Measurements from ENCODE around the gene TOMM70.
A peak's percentile ranks its signal among the peaks of the same experiment; 100 is the strongest.
"Not testable (repeated sequence)": the region's sequence is repeated elsewhere in the genome, so short reads cannot be mapped to it uniquely, and the experiment has no call there.

TOMM70 gene

DNA sequence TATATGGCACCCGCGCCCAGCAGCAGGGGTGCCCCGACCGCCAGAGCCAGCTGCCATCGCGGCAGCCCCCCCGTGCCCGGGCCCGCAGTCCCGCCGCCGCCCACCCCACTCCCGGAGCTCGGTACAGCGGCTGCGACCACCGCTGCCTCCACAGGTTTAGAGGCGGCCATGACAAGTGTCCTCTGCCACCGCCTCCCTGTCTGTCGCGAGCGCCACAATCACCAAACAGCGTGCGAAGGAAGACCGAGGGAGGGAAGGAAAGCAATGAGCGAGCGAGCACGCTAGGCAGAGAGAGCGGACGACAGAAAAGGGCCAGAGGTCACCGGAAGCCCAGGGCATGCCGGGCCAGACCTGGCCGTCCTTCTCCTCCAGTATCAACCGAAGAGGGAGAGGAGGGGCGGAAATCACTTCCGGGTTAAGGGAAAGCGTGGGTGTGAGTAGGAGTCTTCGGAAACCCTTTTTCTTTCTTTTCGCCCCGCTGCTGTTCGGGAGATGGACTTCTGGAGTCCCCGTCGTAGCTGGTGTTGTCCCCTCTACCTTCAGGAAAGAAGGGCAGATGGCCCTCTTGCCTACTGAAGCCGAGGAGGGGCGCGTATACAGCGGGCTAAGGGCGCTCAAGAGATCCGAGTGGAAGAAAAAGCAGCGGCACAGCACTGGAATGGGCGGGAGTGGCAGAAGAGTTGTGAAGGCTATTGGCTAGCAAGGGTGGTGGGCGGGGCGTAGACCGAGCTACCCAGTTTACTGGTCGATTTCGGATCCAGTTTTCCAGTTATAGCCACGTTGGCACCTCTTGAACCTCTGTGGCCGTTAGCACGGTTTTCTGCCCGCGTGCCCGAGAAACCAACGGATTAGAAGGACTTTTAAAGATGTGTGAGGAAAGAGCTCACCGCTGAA, at the start of gene TOMM70, which contains the start of gene LNP1:
TSS of gene TOMM70 (minus strand) at position 310 of the 894 bp plus-strand sequence. CDS start at position 170, 140 bp downstream.
TSS of gene LNP1 (plus strand) at position 760 of the 894 bp plus-strand sequence. CDS start 28,191 bp downstream, outside the sequence.
- no peaks in the 10 kb centered on the region for H3K9me3 Mint-ChIP-seq
- H3K27ac Mint-ChIP-seq = peak within 1 kb of the TSS; percentile 99
- no peaks in the 10 kb centered on the region for H3K27me3 Mint-ChIP-seq
- peak within 1 kb of the TSS; percentile 94 to 95 for H3K4me3 Mint-ChIP-seq
- ATAC-seq (peak; percentile 92), DNase-seq (peak; percentile 92 to 95)
- H3K4me1 Mint-ChIP-seq = peaks cover 64% of the 10 kb centered on the region

- DNase-seq = no peak
- H3K4me3 Mint-ChIP-seq = no peak overlapping the region
- H3K9me3 Mint-ChIP-seq = no peaks in the 10 kb centered on the region
- H3K27me3 Mint-ChIP-seq = no peaks in the 10 kb centered on the region
- no peak overlapping the region for H3K27ac Mint-ChIP-seq
- ATAC-seq = no peak
- no peaks in the 10 kb centered on the region for H3K4me1 Mint-ChIP-seq
These were observed 48.3 kb upstream of the TOMM70 start for GRCh38 chr3:100449214-100449613.

DNA sequence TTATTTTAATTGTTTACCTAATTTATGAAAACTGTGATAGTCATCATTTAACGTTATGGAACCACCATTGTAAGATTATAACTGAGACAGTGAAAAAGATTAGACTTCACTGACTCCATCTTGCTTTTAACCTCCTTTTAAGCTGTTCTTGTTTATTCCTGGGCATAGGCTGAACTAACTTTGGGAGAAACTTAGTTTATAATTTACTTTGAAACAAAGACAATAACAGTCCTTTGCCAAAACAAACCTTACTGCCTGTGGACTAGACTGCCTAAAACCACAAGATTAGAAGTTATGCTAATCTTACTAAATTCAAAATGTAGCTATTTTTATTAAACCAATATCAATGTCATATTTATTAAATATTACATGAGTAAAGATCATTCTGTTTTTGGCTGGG, 47.2 kb upstream of the TOMM70 start:
- H3K4me1 Mint-ChIP-seq = no peaks in the 10 kb centered on the region
- ATAC-seq (no peak), DNase-seq (no peak)
- no peak overlapping the region for H3K4me3 Mint-ChIP-seq
- H3K27me3 Mint-ChIP-seq = no peaks in the 10 kb centered on the region
- H3K27ac Mint-ChIP-seq = no peak overlapping the region
- peaks cover 0 to under 1% of the 10 kb centered on the region in 2 donors for H3K9me3 Mint-ChIP-seq

DNA sequence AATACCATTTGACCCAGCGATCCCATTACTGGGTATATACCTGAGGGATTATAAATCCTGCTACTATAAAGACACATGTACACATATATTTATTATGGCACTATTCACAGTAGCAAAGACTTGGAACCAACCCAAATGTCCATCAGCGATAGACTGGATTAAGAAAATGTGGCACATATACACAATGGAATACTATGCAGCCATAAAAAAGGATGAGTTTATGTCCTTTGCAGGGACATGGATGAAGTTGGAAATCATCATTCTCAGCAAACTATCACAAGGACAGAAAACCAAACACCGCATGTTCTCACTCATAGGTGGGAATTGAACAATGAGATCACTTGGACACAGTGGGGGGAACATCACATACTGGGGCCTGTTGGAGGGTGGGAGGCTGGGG, 46.2 kb upstream of the TOMM70 start:
- H3K9me3 Mint-ChIP-seq, ATAC-seq, H3K4me3 Mint-ChIP-seq: not testable (repeated sequence)

DNA sequence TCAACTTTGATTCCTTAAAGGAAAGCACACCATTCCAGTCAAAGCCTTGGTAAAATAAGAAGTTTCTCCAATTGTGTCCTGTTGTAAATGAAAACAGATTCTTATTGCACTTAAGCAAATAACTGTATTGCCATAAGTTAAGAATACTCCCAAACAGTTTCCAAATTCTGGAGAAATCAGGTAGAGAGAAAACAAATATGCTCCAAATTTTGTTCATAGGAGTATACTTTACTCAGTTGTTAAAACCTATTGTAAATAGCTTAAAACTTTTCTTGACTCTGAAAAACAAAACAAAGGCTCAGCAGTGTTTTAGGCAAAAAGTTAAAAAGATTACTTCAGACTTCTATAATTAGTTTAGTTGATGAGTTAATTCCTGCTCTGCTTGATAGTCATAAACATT, 42.8 kb upstream of the TOMM70 start:
- no peaks in the 10 kb centered on the region for H3K27me3 Mint-ChIP-seq
- ATAC-seq (no peak), DNase-seq (no peak)
- H3K4me1 Mint-ChIP-seq = peaks cover 9% of the 10 kb centered on the region
- peaks cover 0 to 5% of the 10 kb centered on the region in 2 donors for H3K9me3 Mint-ChIP-seq
- no peak overlapping the region for H3K4me3 Mint-ChIP-seq
- H3K27ac Mint-ChIP-seq = no peak overlapping the region

More for the DNA sequence above, 46.2 kb upstream of the TOMM70 start:
- DNase-seq, H3K4me1 Mint-ChIP-seq, H3K27ac Mint-ChIP-seq, H3K27me3 Mint-ChIP-seq: not testable (repeated sequence)

GRCh38 chr3:100440895-100441294, 40.0 kb upstream of the TOMM70 start:
- H3K9me3 Mint-ChIP-seq = peaks cover 0 to 5% of the 10 kb centered on the region in 2 donors
- peak overlapping the region in 1 of 2 donors; percentile 67 for H3K27ac Mint-ChIP-seq
- ATAC-seq (peak; percentile 59), DNase-seq (peak in 1 of 2 donors; percentile 9)
- H3K4me1 Mint-ChIP-seq = peaks cover 9% of the 10 kb centered on the region
- H3K27me3 Mint-ChIP-seq = no peaks in the 10 kb centered on the region
- H3K4me3 Mint-ChIP-seq = peak overlapping the region; percentile 22 to 26

DNA sequence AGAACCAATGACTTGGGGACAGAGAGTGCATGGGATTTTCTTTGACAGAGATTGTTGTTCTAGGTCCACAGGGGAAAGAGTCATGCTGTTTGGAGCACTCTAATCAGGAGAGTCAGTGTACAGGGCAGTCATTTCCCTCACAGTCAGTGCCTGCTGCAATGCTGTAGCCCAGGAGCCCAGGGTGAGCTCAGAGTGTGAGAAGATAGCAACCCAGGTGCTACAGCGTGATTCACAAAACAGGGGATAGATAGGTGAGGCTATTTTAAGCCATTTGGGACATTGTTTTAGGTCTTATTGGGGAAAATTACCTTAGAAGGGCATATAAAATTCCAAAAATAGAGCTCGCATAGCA, 37.7 kb upstream of the TOMM70 start:
- H3K27me3 Mint-ChIP-seq = no peaks in the 10 kb centered on the region
- peaks cover 9% of the 10 kb centered on the region for H3K4me1 Mint-ChIP-seq
- no peak overlapping the region for H3K4me3 Mint-ChIP-seq
- peaks cover 0 to 5% of the 10 kb centered on the region in 2 donors for H3K9me3 Mint-ChIP-seq
- DNase-seq (no peak), ATAC-seq (no peak)
- no peak overlapping the region for H3K27ac Mint-ChIP-seq

DNA sequence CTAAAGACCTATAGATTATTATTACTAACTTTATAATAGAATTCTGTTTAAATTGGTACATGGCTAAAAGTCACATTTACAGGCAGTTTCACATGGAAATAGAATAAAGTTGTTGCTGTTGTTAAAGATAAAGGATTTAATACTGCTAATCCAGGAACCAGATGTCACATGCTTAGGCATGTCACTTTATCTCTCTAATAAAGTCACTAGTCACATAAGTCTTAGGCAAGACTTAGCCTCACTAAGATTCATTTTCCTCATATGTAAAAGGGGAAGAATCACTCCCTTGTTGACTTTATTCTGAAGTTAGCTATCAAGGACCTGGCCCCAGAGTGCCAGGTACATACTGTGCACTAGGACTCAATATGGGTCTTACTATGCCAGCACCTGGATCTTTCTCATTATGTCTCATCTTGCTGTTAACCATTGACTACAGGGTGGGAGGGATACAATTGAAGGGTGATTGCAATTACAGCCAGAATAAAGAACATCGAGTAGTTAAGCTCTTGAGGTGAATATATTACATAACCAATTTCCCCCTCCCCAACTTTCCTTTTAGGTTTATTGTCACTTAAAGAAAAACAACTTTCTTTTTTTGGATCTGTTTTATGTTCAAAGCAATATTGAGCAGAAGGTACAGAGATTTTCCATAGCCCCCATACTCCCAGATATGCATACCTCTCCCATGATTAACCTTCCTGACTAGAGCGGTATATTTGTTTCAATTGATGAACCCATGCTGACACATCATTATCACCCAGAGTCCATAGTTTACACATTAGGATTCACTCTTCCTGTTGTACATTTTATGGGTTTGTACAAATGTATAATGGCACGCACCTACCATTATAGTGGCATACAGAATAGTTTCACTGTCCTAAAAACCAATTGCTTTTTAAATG, 37.1 kb upstream of the TOMM70 start:
- DNase-seq = no peak
- H3K4me1 Mint-ChIP-seq = peaks cover 9% of the 10 kb centered on the region
- no peak overlapping the region for H3K4me3 Mint-ChIP-seq
- ATAC-seq = no peak
- H3K9me3 Mint-ChIP-seq = peaks cover 0 to 4% of the 10 kb centered on the region in 2 donors
- no peaks in the 10 kb centered on the region for H3K27me3 Mint-ChIP-seq
- H3K27ac Mint-ChIP-seq = no peak overlapping the region

GRCh38 chr3:100436951-100437350, 36.1 kb upstream of the TOMM70 start:
- Mint-ChIP-seq H3K4me3 (no peak overlapping the region), H3K27me3 (no peaks in the 10 kb centered on the region)
- no peak for ATAC-seq

DNA sequence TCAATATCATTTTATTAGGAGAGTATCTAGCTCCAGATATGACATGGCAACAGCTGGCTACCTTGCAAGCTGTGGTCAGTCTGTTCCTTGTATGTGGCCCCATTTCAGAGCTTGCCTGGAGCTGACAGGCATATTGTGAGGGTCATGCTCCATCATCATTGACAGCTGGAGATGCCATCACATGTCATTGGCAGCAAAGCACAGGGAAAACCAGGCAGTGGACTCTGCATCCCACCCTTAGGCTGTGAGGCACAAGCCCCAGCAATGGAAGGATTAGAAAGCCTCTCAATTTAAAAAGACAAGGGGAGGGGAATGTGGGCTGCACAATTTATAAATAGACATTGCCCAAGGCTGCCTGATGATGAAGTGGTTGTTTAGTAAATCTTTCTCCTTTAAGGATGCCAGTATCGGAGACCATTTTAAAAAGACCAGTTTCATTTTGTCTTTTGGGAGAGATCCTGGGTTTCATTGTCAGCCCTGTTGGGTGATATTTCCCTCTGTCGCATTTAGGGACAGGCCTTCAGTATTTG, 28.4 kb upstream of the TOMM70 start:
- Mint-ChIP-seq H3K9me3 (no peaks in the 10 kb centered on the region), H3K27ac (no peak overlapping the region), H3K4me1 (no peaks in the 10 kb centered on the region), H3K27me3 (peaks cover 8% of the 10 kb centered on the region), H3K4me3 (no peak overlapping the region)
- no peak for ATAC-seq
- DNase-seq = no peak

More at GRCh38 chr3:100436951-100437350, 36.1 kb upstream of the TOMM70 start:
- DNase-seq = no peak
- Mint-ChIP-seq H3K4me1 (peaks cover 9% of the 10 kb centered on the region), H3K27ac (no peak overlapping the region), H3K9me3 (no peaks in the 10 kb centered on the region)

DNA sequence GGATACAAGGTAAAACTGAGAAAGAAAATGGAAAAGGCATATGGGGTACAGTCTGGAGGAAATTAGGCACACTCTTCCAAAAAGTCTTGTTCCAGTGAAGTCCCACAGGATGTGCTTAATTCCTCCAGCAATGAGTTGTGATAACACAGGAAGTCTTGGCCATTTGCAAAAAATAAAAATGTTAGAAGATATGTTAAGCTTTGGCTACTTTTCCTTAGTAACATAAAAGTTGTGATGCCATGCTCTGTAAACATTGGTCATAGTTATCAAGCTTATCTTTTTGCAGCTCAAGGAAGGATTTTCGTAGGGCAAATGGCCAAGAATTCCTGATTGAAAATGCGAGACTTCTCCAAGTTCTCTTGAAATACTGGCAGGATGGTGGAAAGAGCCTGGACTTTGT, 26.8 kb upstream of the TOMM70 start:
- H3K27me3 Mint-ChIP-seq = peaks cover 8% of the 10 kb centered on the region
- no peaks in the 10 kb centered on the region for H3K4me1 Mint-ChIP-seq
- DNase-seq (no peak), ATAC-seq (no peak)
- H3K4me3 Mint-ChIP-seq = no peak overlapping the region
- no peaks in the 10 kb centered on the region for H3K9me3 Mint-ChIP-seq
- no peak overlapping the region for H3K27ac Mint-ChIP-seq

- Mint-ChIP-seq H3K9me3 (no peaks in the 10 kb centered on the region), H3K4me1 (no peaks in the 10 kb centered on the region), H3K27me3 (peaks cover 8% of the 10 kb centered on the region), H3K4me3 (no peak overlapping the region), H3K27ac (no peak overlapping the region)
- ATAC-seq (no peak), DNase-seq (no peak)
These were observed 25.3 kb upstream of the TOMM70 start for GRCh38 chr3:100426067-100426682.

DNA sequence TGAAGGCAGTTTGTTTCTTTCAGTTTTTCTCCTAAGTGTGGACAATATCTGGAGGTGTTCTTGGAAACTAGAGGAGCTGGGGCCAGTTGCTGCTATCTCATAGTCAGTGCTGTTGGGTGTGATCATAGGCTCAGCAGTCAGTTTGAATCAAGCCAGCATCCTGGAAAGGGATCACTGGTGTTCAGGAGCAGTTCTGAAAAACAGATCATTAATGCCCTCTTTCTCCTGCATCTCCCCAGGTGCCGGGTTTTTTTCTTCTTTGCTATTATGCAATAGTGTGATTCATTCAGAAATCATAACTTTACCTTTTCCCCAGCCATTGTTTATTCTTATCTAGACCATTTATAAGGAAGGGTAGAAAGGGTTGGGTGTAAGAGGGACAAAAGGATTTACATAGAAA, 24.4 kb upstream of the TOMM70 start:
- H3K27me3 Mint-ChIP-seq = peaks cover 8% of the 10 kb centered on the region
- DNase-seq (no peak), ATAC-seq (no peak)
- no peaks in the 10 kb centered on the region for H3K4me1 Mint-ChIP-seq
- H3K4me3 Mint-ChIP-seq = no peak overlapping the region
- no peaks in the 10 kb centered on the region for H3K9me3 Mint-ChIP-seq
- H3K27ac Mint-ChIP-seq = no peak overlapping the region

DNA sequence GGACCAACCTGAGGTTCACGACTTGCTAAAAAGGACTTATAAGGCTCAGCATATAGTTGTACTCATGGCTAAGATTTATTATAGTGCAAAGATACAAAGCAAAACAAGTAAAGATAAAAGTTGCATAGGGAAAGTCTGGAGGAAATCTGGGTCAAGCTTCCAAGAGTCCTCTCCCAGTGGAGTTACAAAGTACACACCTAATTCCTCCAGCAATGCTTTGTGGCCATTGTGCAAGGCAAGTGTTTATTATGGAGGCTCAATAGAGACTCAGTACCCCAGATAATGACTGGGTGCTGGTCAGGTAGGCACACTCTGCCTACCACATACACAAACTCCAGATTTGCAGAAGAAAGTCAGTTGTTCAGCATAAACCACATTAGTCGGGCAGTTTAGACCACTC, 23.4 kb upstream of the TOMM70 start:
- H3K27ac Mint-ChIP-seq = no peak overlapping the region
- H3K4me1 Mint-ChIP-seq = no peaks in the 10 kb centered on the region
- no peak overlapping the region for H3K4me3 Mint-ChIP-seq
- DNase-seq = no peak
- ATAC-seq = no peak
- H3K27me3 Mint-ChIP-seq = peaks cover 8% of the 10 kb centered on the region
- no peaks in the 10 kb centered on the region for H3K9me3 Mint-ChIP-seq

DNA sequence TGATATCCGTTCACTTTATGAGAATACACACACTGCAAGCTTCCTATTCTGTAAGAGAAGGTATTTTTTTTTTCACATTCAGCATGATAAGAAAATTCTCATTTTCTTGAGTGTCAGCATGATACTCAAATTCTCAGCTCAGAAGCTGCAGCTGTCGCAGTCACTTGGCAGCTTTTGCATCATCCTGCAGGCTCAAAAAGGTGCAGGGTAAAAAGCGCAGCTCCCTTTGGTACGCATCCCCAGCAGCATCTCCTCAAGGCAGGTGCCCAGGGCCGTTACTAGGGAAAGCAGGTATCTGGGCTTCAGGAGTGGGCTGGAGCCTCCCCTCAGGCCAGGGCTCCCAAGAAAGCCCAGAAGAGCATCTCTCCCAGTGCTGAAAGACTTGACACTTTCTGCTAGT, 22.7 kb upstream of the TOMM70 start:
- no peak for DNase-seq
- H3K4me1 Mint-ChIP-seq = no peaks in the 10 kb centered on the region
- no peak overlapping the region for H3K27ac Mint-ChIP-seq
- no peak for ATAC-seq
- no peak overlapping the region for H3K4me3 Mint-ChIP-seq
- peaks cover 0 to 2% of the 10 kb centered on the region in 2 donors for H3K9me3 Mint-ChIP-seq
- peaks cover 8% of the 10 kb centered on the region for H3K27me3 Mint-ChIP-seq
